Uterus (tissue), 4 donors: ENCODE measurements around the gene CELF4. TPM values are rescaled to one million over a fixed set of nuclear protein-coding genes. Genes with fewer than 3 reads are reported as not detected.

Experiments used
- DNase-seq, 2 donors: peaks; one replicate each; pipeline ENCODE4 v3.0.0-alpha.2; 2019 to 2020
- H3K27ac ChIP-seq, 2 donors: fragments of 200-600 bp; sonication (generic); 1 replicate in 1 of 2; 2 replicates in 1 of 2; pipeline ENCODE4 v1.5.1; 2016 to 2018
- H3K27me3 ChIP-seq, 2 donors: fragments of 200-600 bp; sonication (generic); one replicate each; pipeline ENCODE4 v1.5.1; 2018 to 2019; ENCODE audit warnings: control low read depth in 1 of 2
- H3K36me3 ChIP-seq, 2 donors: fragments of 200-600 bp; sonication (generic); one replicate each; pipeline ENCODE4 v1.5.1; 2019; ENCODE audit warnings: control low read depth in 1 of 2
- H3K4me1 ChIP-seq, 2 donors: fragments of 200-600 bp; sonication (generic); one replicate each; pipeline ENCODE4 v1.5.1; 2018 to 2019; ENCODE audit warnings: control low read depth in 1 of 2
- H3K4me3 ChIP-seq, 2 donors: fragments of 200-600 bp; sonication (generic); 1 replicate in 1 of 2; 2 replicates in 1 of 2; pipeline ENCODE4 v1.5.1; 2018 to 2019; ENCODE audit warnings: mild to moderate bottlenecking in 1 of 2
- H3K9me3 ChIP-seq, 2 donors: fragments of 200-600 bp; sonication (generic); one replicate each; pipeline ENCODE4 v1.5.1; 2019; ENCODE audit warnings: control low read depth in 1 of 2
- POLR2A ChIP-seq, 2 donors: fragments of 450-650 bp; IDR thresholded peaks; one replicate each; pipeline ENCODE4 v1.6.1; 2016; ENCODE audit warnings: antibody characterized with exemption in 2 of 2, mild to moderate bottlenecking in 1 of 2, moderate library complexity in 1 of 2
- intact Hi-C: fragments of 100-400 bp; cut with DNase I; formaldehyde crosslinking; loops from one replicate; pipeline ENCODE4 v1.15.1; 2023; ENCODE audit warnings: low total_unique reads
- total RNA-seq, 4 donors: library from RNA; depleted of rRNA in 3 of 4; stranded (reverse); fragments of >200 nt in 3 of 4; gene quantifications; one replicate each; pipeline versions ENCODE4 v1.1.0 to v1.2.4, GENCODE V29; 2014 to 2023
- TF ChIP-seq, protein P1 (sequence below), 4 experiments: fragments of 200-600 bp in 2 of 4; fragments of 450-650 bp in 2 of 4; sonication (generic) in 2 of 4; IDR thresholded peaks; one replicate each; pipeline ENCODE4 v1.5.1; 2016 to 2019; ENCODE audit warnings: antibody characterized with exemption in 4 of 4, mild to moderate bottlenecking in 2 of 4, moderate library complexity in 1 of 4
- donor health status: DM: yes; HTN: yes; CAD: no.

The CELF4 gene
- total RNA-seq, 4 donors from 2014 or later = 0.18 to 1.7 TPM; not detected in 2

GRCh38 chr18:37407571-37407970 lies 158.0 kb downstream of the CELF4 start:
- intact Hi-C loops = no loop called here
- H3K9me3 ChIP-seq = no peaks in the 10 kb centered on the region
- no peaks in the 10 kb centered on the region for H3K27me3 ChIP-seq
- TF ChIP-seq POLR2A (IDR thresholded peaks at IDR 0.05) = no peak
- TF ChIP-seq, protein P1, sequence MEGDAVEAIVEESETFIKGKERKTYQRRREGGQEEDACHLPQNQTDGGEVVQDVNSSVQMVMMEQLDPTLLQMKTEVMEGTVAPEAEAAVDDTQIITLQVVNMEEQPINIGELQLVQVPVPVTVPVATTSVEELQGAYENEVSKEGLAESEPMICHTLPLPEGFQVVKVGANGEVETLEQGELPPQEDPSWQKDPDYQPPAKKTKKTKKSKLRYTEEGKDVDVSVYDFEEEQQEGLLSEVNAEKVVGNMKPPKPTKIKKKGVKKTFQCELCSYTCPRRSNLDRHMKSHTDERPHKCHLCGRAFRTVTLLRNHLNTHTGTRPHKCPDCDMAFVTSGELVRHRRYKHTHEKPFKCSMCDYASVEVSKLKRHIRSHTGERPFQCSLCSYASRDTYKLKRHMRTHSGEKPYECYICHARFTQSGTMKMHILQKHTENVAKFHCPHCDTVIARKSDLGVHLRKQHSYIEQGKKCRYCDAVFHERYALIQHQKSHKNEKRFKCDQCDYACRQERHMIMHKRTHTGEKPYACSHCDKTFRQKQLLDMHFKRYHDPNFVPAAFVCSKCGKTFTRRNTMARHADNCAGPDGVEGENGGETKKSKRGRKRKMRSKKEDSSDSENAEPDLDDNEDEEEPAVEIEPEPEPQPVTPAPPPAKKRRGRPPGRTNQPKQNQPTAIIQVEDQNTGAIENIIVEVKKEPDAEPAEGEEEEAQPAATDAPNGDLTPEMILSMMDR (IDR thresholded peaks at IDR 0.05) = no peak
- no peak for DNase-seq
- H3K36me3 ChIP-seq = no peaks in the 10 kb centered on the region
- H3K4me1 ChIP-seq = no peaks in the 10 kb centered on the region
- H3K27ac ChIP-seq = no peak overlapping the region
- no peak overlapping the region for H3K4me3 ChIP-seq

DNA sequence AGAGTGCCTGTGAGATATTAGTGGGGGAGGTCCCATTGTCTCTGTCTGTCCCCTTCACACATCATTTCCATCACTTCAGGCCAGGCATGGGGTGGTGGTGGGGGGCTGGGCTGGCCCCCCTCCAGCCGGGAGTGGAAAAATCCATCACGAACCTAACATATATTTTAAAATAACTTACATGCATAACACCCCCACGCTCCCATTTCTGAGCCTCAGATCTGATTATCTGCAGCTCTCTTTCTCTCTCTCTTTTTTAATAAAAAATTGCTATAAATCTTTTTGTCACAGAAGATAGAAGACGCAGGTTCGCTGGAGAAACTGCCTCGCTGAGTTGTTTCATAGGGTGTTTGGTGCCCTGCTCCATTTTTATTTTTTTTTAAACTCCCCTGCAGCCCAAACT lies 159.8 kb downstream of the CELF4 start:
- Histone ChIP-seq H3K9me3 (no peaks in the 10 kb centered on the region), H3K4me1 (no peaks in the 10 kb centered on the region), H3K27ac (no peak overlapping the region), H3K4me3 (no peak overlapping the region), H3K27me3 (no peaks in the 10 kb centered on the region), H3K36me3 (no peaks in the 10 kb centered on the region)
- no peak for DNase-seq
- TF ChIP-seq, protein P1 (IDR thresholded peaks at IDR 0.05) = no peak
- TF ChIP-seq POLR2A (IDR thresholded peaks at IDR 0.05) = no peak
- intact Hi-C loops = no loop called here

- Histone ChIP-seq H3K36me3 (no peaks in the 10 kb centered on the region), H3K9me3 (no peaks in the 10 kb centered on the region), H3K27me3 (no peaks in the 10 kb centered on the region), H3K4me1 (no peaks in the 10 kb centered on the region), H3K4me3 (no peak overlapping the region), H3K27ac (no peak overlapping the region)
- TF ChIP-seq, protein P1 (IDR thresholded peaks at IDR 0.05) = no peak
- TF ChIP-seq POLR2A (IDR thresholded peaks at IDR 0.05) = no peak
- DNase-seq = no peak
- intact Hi-C loops = no loop called here
Observed at GRCh38 chr18:37405229-37405628, 160.4 kb downstream of the CELF4 start.

DNA sequence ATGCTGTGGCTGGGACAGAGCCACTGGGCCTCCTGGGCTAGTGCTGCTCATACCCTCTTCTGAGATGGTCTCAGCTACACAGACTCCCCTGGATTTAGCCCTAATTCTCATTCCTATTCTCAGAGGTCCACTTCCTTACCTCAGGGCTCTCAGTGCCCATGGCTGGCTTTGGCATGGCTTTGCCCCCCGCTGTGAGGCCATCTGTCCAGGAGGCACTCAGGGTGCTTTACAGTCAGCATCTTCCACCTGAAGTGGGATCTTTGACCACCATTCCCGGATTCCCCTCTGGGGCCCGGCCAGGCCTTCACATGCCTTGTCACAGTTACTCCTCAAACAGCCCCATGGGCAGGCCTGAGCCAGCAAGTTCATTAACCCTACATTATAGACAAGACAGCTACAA lies 161.8 kb downstream of the CELF4 start:
- no peak overlapping the region for H3K27ac ChIP-seq
- TF ChIP-seq POLR2A (IDR thresholded peaks at IDR 0.05) = no peak
- TF ChIP-seq, protein P1 (IDR thresholded peaks at IDR 0.05) = no peak
- intact Hi-C loops = no loop called here

GRCh38 chr18:37403100-37403781 lies 162.4 kb downstream of the CELF4 start:
- Histone ChIP-seq H3K27me3 (no peaks in the 10 kb centered on the region), H3K36me3 (no peaks in the 10 kb centered on the region), H3K4me1 (no peaks in the 10 kb centered on the region), H3K27ac (no peak overlapping the region), H3K9me3 (no peaks in the 10 kb centered on the region), H3K4me3 (no peak overlapping the region)
- no peak for DNase-seq
- TF ChIP-seq POLR2A (IDR thresholded peaks at IDR 0.05) = no peak
- TF ChIP-seq, protein P1 (IDR thresholded peaks at IDR 0.05) = no peak
- intact Hi-C loops = no loop called here

More for the DNA sequence above, 161.8 kb downstream of the CELF4 start:
- Histone ChIP-seq H3K36me3 (no peaks in the 10 kb centered on the region), H3K9me3 (no peaks in the 10 kb centered on the region), H3K27me3 (no peaks in the 10 kb centered on the region), H3K4me3 (no peak overlapping the region), H3K4me1 (no peaks in the 10 kb centered on the region)
- no peak for DNase-seq
